HG03045 (cell line): Measurements from ENCODE around the gene LRCH4.
"Not testable (repeated sequence)": the region's sequence is repeated elsewhere in the genome, so short reads cannot be mapped to it uniquely, and the experiment has no call there.

ENCODE experiments used
- ATAC-seq: cut with Tn5 transposase; IDR thresholded peaks from one replicate; pipeline ENCODE4 v1.9.1; 2021; ENCODE audit warnings: mild to moderate bottlenecking, moderate library complexity; ENCODE audit not compliant: unreplicated experiment

The LRCH4 gene

GRCh38 chr7:100568176-100568895, 17.6 kb downstream of the LRCH4 start:
- no peak for ATAC-seq

GRCh38 chr7:100567751-100568175, 18.2 kb downstream of the LRCH4 start:
- no peak for ATAC-seq

GRCh38 chr7:100567031-100567730, 18.7 kb downstream of the LRCH4 start:
- no peak for ATAC-seq

- ATAC-seq: no peak
These were observed 19.9 kb downstream of the LRCH4 start for GRCh38 chr7:100566018-100566531.

GRCh38 chr7:100565133-100565571, 20.8 kb downstream of the LRCH4 start:
- no peak for ATAC-seq

- ATAC-seq: not testable (repeated sequence)
These were observed 21.5 kb downstream of the LRCH4 start for GRCh38 chr7:100564405-100564804.

GRCh38 chr7:100563809-100564400, 22.0 kb downstream of the LRCH4 start:
- ATAC-seq: no peak

- no peak for ATAC-seq
These were observed 22.8 kb downstream of the LRCH4 start for GRCh38 chr7:100563100-100563564.

GRCh38 chr7:100562195-100563099, 23.5 kb downstream of the LRCH4 start:
- no peak for ATAC-seq

- ATAC-seq: no peak
These were observed 24.3 kb downstream of the LRCH4 start for GRCh38 chr7:100561491-100562194.

GRCh38 chr7:100559127-100559526, 26.8 kb downstream of the LRCH4 start:
- no peak for ATAC-seq

- ATAC-seq: no peak
These were observed 29.4 kb downstream of the LRCH4 start for GRCh38 chr7:100556541-100556940.

- no peak for ATAC-seq
These were observed 30.2 kb downstream of the LRCH4 start for GRCh38 chr7:100555701-100556100.

- ATAC-seq: no peak
These were observed 32.9 kb downstream of the LRCH4 start for GRCh38 chr7:100553032-100553431.

GRCh38 chr7:100552532-100552931, 33.4 kb downstream of the LRCH4 start:
- no peak for ATAC-seq

GRCh38 chr7:100548446-100548845, 37.5 kb downstream of the LRCH4 start:
- not testable (repeated sequence) for ATAC-seq

- no peak for ATAC-seq
These were observed 38.1 kb downstream of the LRCH4 start for GRCh38 chr7:100547872-100548271.

- ATAC-seq: no peak
These were observed 38.8 kb downstream of the LRCH4 start for GRCh38 chr7:100546926-100547800.
